DMS153 (cell line): ENCODE measurements around the gene COQ4.

Source experiments
- DNase-seq: peaks from one replicate; lab custom pipeline; 2025; lab: John Stamatoyannopoulos, UW

Gene COQ4

GRCh38 chr9:128340691-128341434 lies 18.2 kb downstream of the COQ4 start:
- no peak for DNase-seq

DNA sequence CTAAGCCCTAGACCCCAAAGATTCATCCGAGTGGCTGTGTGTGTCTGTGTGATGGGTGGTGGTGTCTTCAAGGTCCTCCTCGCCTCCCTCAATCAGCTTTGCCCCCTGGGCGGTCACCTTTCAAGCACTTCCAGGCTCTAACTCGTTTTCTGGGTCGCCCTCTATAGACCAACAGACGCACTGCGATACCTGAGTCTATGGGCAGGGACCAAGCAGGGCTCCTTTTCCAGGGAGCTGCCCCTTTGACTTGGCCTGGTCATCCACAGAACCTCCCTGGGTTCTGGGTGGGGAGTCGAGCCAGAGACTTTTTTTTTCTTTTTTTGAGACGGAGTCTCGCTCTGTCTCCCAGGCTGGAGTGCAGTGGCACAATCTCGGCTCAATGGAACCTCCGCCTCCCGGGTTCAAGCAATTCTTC lies 18.8 kb downstream of the COQ4 start:
- DNase-seq: peak; percentile 57

DNA sequence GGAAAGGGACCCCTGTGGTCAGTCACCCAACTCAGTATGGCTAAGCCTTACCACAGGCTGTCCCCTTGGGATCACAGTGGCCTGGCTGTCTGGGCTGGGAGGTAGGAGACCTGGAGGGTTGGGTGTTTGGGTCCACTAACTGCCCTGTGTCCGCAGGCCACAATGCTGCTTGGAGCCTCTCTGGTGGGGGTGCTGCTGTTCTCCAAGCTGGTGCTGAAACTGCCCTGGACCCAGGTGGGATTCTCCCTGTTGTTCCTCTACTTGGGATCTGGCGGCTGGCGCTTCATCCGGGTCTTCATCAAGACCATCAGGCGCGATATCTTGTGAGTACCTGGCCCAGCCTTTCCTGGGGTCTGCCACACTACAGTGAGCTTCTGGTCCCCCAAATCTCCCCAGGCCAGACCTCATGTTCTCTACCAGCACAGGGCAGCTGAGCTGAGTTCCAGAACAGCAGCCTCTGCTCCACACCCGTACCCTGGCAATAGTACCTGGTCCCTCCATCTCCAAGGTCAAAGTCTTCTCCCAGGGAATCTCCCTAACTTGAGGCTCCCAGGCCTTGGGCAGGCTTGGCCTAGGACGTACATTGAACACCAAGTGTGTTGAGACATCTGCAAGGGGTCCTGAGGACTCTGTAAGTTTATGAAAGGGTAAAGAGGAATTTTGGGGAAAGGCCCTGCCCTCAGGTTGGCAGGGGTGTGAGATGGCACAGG lies 20.5 kb downstream of the COQ4 start:
- no peak for DNase-seq

DNA sequence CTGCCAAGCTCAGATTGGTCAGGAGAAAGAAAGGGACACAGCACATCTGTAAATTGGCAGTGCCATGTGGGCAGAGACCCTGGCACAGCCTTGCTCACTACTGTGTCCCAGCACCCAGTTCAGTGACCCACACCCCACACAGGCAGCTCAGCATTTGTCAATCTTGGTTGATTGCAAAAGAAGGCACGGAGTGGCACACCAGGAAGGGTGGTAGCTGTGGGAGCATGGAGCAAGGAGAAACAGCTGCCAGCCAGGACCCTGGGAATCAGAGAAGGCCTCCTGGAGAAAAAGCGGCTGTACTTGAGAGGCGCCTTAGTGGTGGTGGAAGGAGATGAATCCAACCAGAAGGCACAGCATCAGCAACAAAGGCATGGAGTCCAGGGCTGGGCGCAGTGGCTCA lies 21.2 kb downstream of the COQ4 start:
- DNase-seq: no peak

DNA sequence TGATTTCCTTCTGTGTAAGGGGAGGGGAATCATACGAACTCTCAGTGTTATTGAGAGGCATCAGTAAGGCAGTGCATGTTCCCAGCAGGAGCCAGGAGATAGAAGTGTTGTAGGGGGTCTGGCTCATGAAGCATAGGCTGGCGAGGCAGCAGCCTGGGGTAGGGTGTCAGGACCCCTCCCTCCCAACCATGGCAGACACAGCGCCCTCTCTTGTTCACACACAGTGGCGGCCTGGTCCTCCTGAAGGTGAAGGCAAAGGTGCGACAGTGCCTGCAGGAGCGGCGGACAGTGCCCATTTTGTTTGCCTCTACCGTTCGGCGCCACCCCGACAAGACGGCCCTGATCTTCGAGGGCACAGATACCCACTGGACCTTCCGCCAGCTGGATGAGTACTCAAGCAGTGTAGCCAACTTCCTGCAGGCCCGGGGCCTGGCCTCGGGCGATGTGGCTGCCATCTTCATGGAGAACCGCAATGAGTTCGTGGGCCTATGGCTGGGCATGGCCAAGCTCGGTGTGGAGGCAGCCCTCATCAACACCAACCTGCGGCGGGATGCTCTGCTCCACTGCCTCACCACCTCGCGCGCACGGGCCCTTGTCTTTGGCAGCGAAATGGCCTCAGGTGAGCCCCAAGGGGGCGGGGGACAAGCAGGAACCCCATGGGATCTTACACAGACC lies 22.4 kb downstream of the COQ4 start:
- DNase-seq: no peak

- no peak for DNase-seq
Observed at GRCh38 chr9:128349125-128349524, 26.5 kb downstream of the COQ4 start.

DNA sequence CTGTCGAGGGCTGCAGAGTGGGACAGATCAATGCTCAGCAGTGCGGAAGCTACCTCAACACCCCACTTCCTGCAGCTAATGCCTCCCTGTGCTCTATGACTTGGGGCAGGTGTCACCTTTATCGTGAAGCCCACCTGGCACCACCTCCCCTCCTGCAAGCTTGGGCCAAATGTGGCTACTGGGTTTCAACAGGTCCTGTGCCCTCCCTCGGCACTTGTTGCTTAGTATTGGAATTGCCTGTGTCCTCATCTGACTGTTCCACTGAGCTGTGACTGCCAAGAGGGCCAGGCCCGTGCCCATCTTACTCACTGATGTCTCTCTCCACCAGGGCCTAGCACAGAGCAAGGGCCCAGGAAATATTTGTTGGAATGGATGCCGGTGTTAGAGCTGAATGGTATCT lies 27.1 kb downstream of the COQ4 start:
- no peak for DNase-seq

DNA sequence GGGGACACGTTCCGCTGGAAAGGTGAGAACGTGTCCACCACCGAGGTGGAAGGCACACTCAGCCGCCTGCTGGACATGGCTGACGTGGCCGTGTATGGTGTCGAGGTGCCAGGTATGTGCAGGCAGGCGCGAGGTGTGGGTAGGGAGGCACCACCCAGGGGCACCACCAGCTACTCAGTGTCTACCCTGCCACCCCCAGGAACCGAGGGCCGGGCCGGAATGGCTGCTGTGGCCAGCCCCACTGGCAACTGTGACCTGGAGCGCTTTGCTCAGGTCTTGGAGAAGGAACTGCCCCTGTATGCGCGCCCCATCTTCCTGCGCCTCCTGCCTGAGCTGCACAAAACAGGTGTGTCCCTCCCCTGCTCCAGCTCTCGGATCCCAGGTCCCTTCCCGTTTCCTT lies 32.8 kb downstream of the COQ4 start:
- DNase-seq: no peak

GRCh38 chr9:128358090-128358489 lies 35.5 kb downstream of the COQ4 start:
- DNase-seq: no peak

GRCh38 chr9:128358861-128359260 lies 36.2 kb downstream of the COQ4 start:
- DNase-seq: no peak

GRCh38 chr9:128360826-128361225 lies 38.2 kb downstream of the COQ4 start:
- no peak for DNase-seq

DNA sequence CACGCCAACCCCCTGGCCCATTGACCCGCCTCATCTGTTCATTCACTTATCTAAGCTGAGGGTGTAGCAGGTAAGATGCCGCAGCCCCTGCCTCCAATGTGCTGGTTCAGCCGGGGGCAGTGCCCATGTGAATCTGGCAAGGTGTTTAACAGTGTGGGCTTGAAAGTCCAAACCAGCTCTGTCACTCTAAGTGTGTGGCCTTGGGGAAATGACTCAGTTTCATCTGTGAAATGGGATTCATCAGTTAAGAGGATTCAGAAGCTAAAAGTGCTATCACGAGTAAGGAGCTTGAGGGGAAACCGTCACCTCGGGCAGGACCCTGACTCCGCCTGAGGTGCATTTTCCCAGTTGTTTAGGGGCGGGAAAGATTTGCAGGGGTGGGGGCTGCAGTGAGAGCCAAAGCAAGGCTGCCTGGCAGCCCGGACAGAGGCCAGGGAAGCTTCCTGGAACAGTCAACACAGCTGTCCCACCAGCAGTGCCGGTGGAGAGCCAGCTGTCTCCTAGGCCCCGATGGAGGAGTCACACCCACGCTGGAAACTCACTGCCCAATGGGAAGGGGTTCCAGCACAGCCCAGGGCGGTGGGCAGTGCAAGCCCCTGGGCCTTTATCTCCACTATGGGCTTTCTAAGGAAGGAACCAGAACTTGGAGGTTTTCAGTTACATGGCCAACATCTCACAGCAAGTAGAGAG lies 38.8 kb downstream of the COQ4 start:
- DNase-seq: no peak

DNA sequence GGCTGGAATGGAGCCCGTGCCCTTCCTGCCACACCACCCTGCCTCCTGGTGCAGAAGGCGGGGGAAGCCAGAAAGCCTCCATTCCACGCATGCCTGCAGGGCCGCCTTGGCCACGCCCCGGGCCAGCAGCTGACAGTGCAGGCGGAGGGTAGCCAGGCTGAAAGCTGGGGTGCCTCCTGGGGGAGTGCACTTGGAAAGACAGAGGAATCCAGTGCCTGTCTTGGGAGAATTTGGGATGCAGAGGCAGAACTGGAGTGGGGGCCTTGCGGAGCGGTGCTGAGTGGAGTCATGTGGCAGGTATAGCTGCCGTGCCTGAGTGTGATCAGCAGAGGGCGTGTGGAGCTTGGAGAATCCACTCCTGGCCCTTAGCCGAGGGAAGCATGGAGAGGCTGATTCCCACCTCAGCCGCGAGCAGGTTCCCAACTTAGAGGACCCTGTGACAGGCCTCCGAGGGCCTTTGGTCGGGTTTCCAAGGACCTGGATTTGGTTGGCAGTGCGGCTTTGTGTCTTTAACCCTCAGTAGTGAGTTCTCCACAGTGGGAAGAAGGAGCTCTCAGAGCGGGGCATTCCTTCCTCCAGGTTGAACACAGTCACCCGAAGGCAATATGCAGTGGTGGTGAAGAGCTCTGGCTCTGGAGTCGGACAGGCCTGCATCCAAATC lies 39.5 kb downstream of the COQ4 start:
- peak; percentile 38 for DNase-seq

- DNase-seq: no peak
Observed at GRCh38 chr9:128362774-128363173, 40.1 kb downstream of the COQ4 start.

DNA sequence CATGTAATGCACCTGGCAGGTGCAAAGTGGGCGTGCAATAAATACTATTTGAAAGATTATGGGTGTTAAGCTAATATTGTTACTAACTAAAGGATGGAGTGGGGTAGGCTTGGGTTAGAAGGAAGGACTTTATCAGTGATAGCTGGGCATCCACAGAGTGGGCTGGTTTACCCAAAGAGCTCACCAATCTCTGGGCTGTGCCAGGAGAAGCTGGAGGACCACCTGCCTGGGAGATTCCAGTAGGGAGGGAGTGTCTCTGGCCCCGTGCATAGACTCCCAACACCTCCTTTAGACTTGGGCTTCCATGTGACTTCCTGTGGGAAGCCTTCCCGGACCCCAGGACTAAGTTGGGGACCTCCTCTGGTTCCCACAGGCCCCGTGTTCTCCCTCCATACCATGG lies 42.9 kb downstream of the COQ4 start:
- no peak for DNase-seq

DNA sequence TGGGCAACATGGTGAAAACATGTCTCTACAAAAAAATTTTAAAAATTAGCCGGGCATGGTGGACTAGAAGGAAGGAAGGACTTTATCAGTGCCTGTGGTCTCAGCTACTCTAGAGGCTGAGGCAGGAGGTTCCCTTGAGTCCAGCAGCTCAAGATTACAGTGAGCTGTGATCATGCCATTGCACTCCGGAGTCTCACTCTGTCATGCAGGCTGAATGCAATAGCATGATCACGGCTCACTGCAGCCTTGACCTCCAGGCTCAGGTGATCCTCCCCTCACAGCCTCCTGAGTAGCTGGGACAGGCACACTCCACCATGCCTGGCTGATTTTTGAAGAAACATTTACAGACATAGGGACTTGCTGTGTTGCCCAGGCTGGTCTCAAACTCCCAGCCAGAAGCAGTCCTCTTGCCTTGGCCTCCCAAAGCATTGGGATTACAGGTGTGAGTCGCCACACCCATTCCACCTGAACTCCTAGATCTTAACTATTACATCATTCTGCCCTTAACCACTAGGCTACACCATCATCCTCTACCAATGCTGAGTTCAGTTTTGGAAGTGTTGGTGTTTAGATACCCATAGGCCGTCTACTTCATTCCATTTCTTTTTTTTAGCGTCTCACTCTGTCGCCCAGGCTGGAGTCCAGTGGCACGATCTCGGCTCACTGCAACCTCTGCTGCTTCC lies 46.5 kb downstream of the COQ4 start:
- DNase-seq: no peak

DNA sequence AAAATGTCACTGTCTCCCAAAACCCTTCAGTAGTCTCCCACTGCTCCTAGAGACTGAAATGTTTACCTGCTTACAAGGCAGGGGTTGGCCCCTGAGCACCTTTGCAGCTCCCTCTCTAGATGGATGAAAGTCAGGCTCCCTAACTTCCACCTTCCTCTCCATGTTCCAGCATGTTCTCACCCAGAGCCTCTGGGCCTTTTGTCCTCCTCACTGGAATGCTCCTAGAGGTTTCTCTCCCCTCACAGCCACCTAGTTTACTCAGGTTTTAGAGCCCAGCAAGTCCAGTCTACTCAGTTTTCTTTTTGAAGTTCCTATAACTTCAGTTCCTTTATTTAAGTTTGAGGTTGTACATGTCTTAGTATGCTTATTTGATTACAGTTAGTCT lies 47.7 kb downstream of the COQ4 start:
- DNase-seq: no peak

- peak; percentile 96 for DNase-seq
Observed at GRCh38 chr9:128370752-128371629, 48.4 kb downstream of the COQ4 start, which contains the start of gene URM1. TSS of gene URM1 (plus strand) at chr9:128371374. CDS start at chr9:128371381, 7 bp downstream.

DNA sequence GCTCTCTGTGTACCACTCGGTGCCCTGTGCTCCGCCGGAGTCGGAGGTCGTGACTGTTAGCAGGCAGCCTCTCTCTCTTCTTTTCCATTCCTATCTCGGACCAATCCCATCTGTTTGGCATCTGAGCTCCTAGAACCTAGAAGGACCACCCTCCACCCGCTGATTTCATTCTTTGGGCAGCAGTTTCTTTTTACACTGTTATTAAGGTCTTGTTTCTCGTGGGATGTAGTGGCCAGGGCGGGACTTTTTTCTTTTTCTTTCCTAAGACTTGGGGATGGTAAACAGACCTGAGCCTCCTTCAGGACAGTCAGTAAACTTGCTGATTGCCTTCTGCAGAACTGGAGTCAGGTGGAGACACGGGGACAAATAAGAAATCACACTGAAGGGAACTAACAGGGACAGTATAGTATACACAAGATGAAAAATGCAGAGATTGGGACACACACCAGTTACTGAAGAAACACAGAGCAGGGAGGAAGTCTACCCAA lies 49.0 kb downstream of the COQ4 start:
- no peak for DNase-seq

GRCh38 chr9:128372188-128372641 lies 49.6 kb downstream of the COQ4 start:
- no peak for DNase-seq
